Smooth muscle cell (in vitro differentiated cells): ENCODE results near the gene COL4A2. TPM values are rescaled to one million over a fixed set of nuclear protein-coding genes. Genes with fewer than 3 reads are reported as not detected.

Experiments used
- DNase-seq: peaks from one replicate; lab custom pipeline; 2025; ENCODE audit not compliant: unreplicated experiment; lab: John Stamatoyannopoulos, UW
- H2AFZ ChIP-seq: fragments of 200-600 bp; sonication (generic); 2 replicates; pipeline ENCODE4 v1.6.0; 2016; ENCODE audit warnings: antibody characterized with exemption, low read depth, mild to moderate bottlenecking
- H3F3A ChIP-seq: fragments of 200-600 bp; sonication (generic); 2 replicates; pipeline ENCODE4 v1.6.0; 2017; ENCODE audit warnings: antibody characterized with exemption, low read depth
- H3K27ac ChIP-seq: fragments of 200-600 bp; sonication (generic); 2 replicates; pipeline ENCODE4 v1.5.1; 2016; ENCODE audit warnings: low read depth, mild to moderate bottlenecking
- H3K27me3 ChIP-seq: fragments of 200-600 bp; sonication (generic); 2 replicates; pipeline ENCODE4 v1.6.1; 2016; ENCODE audit warnings: low read depth, mild to moderate bottlenecking
- H3K36me3 ChIP-seq: fragments of 200-600 bp; sonication (generic); 2 replicates; pipeline ENCODE4 v1.5.1; 2016; ENCODE audit warnings: low read depth
- H3K4me1 ChIP-seq: fragments of 200-600 bp; sonication (generic); 2 replicates; pipeline ENCODE4 v1.5.1; 2016; ENCODE audit warnings: low read depth
- H3K4me2 ChIP-seq: fragments of 200-600 bp; sonication (generic); 2 replicates; pipeline ENCODE4 v1.6.0; 2016; ENCODE audit warnings: mild to moderate bottlenecking
- H3K4me3 ChIP-seq: fragments of 200-600 bp; sonication (generic); 2 replicates; pipeline ENCODE4 v1.5.1; 2016; ENCODE audit warnings: mild to moderate bottlenecking
- H3K79me2 ChIP-seq: fragments of 200-600 bp; sonication (generic); 2 replicates; pipeline ENCODE4 v1.6.0; 2016; ENCODE audit warnings: low read depth, mild to moderate bottlenecking
- H3K9ac ChIP-seq: fragments of 200-600 bp; sonication (generic); 2 replicates; pipeline ENCODE4 v1.6.0; 2016; ENCODE audit warnings: low read depth
- H3K9me3 ChIP-seq: fragments of 200-600 bp; sonication (generic); replicated peaks from 2 replicates; pipeline ENCODE4 v1.5.1; 2016; ENCODE audit warnings: low read depth
- H4K20me1 ChIP-seq: fragments of 200-600 bp; sonication (generic); 2 replicates; pipeline ENCODE4 v1.6.0; 2016; ENCODE audit warnings: low read depth
- CTCF ChIP-seq: fragments of 200-600 bp; sonication (generic); IDR thresholded peaks from 2 replicates; pipeline ENCODE4 v1.5.1; 2017; ENCODE audit warnings: borderline replicate concordance, mild to moderate bottlenecking, antibody characterized with exemption; ENCODE audit not compliant: insufficient read depth, poor library complexity, severe bottlenecking
- WGBS: methylation state at CpG from one replicate; pipeline ENCODE4 v1.1.7; 2016; ENCODE audit warnings: low lambda C conversion rate; 5-methylcytosine and 5-hydroxymethylcytosine counted together
- polyA plus RNA-seq: library from polyadenylated mRNA; unstranded; fragments of >200 nt; fragmentation: Nextera tagmentation; extraction: Ambion mirVana; gene quantifications from 2 replicates; pipeline ENCODE4 v1.2.1, GENCODE V29; 2016
- total RNA-seq: library from RNA; depleted of rRNA; stranded (reverse); fragments of >200 nt; gene quantifications from 2 replicates; pipeline ENCODE4 v1.2.3, GENCODE V29; 2014

COL4A2 gene
- total and polyA plus RNA-seq, 2 experiments from 2014 or later, result 1,456 to 2,786 TPM

- TF ChIP-seq CTCF, result no peak
- Histone ChIP-seq H3K27me3 (no peaks in the 10 kb centered on the region), H3K79me2 (peaks cover 96% of the 10 kb centered on the region), H3K4me3 (no peak overlapping the region), H3K9me3 (no peaks in the 10 kb centered on the region), H3K4me2 (peak overlapping the region; percentile 60), H2AFZ (no peak overlapping the region), H3K4me1 (peaks cover 14% of the 10 kb centered on the region), H4K20me1 (peaks cover 97% of the 10 kb centered on the region), H3K36me3 (no peaks in the 10 kb centered on the region), H3K9ac (peak overlapping the region; percentile 69), H3F3A (peaks cover 88% of the 10 kb centered on the region), H3K27ac (peak overlapping the region; percentile 96)
- WGBS, result 89% methylated on average over 17 of the region's 17 CpGs
- DNase-seq, result no peak
These were observed 39.6 kb downstream of the COL4A2 start for GRCh38 chr13:110346661-110347067.

DNA sequence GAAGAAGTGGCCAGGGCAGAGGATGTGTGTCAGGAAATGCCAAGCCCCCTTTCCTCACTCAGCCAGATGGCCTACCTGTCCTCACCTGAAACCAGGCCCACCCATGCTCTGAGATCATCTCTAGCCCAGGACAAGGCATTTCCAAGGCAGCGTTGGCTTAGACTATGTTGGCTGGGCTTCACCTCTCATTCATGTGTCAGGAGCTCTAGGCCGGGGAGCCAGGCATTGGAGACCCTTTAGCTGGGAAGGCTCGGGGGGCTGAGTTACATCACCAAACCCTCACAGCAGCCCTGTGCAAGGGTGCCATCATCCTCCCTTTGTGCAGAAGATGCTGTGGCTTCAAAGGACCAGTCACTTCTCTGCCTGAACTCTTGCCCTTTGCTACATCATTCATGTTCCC is 40.0 kb downstream of the COL4A2 start:
- DNase-seq, result no peak
- TF ChIP-seq CTCF, result no peak
- H3K4me1 ChIP-seq, result peaks cover 9% of the 10 kb centered on the region
- H3K9ac ChIP-seq, result peak overlapping the region; percentile 69
- no peak overlapping the region for H3K4me3 ChIP-seq
- peaks cover 86% of the 10 kb centered on the region for H3F3A ChIP-seq
- H3K27me3 ChIP-seq, result no peaks in the 10 kb centered on the region
- peaks cover 97% of the 10 kb centered on the region for H4K20me1 ChIP-seq
- peak overlapping the region; percentile 60 for H3K4me2 ChIP-seq
- H3K79me2 ChIP-seq, result peaks cover 96% of the 10 kb centered on the region
- peak overlapping the region; percentile 96 for H3K27ac ChIP-seq
- WGBS, result 85% methylated on average over 3 of the region's 3 CpGs
- no peak overlapping the region for H2AFZ ChIP-seq
- H3K36me3 ChIP-seq, result no peaks in the 10 kb centered on the region
- H3K9me3 ChIP-seq, result no peaks in the 10 kb centered on the region

GRCh38 chr13:110347535-110348308 is 40.6 kb downstream of the COL4A2 start:
- H3K4me1 ChIP-seq, result peaks cover 3% of the 10 kb centered on the region
- H3K9me3 ChIP-seq, result no peaks in the 10 kb centered on the region
- no peak overlapping the region for H2AFZ ChIP-seq
- H4K20me1 ChIP-seq, result peaks cover 97% of the 10 kb centered on the region
- peak overlapping the region; percentile 60 for H3K4me2 ChIP-seq
- no peaks in the 10 kb centered on the region for H3K27me3 ChIP-seq
- no peak overlapping the region for H3K4me3 ChIP-seq
- DNase-seq, result no peak
- no peak for TF ChIP-seq CTCF
- peak overlapping the region; percentile 69 for H3K9ac ChIP-seq
- H3F3A ChIP-seq, result peaks cover 86% of the 10 kb centered on the region
- H3K36me3 ChIP-seq, result no peaks in the 10 kb centered on the region
- WGBS, result 23% methylated on average over 18 of the region's 18 CpGs
- H3K27ac ChIP-seq, result peak overlapping the region; percentile 96
- peaks cover 96% of the 10 kb centered on the region for H3K79me2 ChIP-seq
